ENCODE measurements around the gene NAGA.
A peak's percentile ranks its signal among the peaks of the same experiment; 100 is the strongest.

The NAGA gene

DNA sequence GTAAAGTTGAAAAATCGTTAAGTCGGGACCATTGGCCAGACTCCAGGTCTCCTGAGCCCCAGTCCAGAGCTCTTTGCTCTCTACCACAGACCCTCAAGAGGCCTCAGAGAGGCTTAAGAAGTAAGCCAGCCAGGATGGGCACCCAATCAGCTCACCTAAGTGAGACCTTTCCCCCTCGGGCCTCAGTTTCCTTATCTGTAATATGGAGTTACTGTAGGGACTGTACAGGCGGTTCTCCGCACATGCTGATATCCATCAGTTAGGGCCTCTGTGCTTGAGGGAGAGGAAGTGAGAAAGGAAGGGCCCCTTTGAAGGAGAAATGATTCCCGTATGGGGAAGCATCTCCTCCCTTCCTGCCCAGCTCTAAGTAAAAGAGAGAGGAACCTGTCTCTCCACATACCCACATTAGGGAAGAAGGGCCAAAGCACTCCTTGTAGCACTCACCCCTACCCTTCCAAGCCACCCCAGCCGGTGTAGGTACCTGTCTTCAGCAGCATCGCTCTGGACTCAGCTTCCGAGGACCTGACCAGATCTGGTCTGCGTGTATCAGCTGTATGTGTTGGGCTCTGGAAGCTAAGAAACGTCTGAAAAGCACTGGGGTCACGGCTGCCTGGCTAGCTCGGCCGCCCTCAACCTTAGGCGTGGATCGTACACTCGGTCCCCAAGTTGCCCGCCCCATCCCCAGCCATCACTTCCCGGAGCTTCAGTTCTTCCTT lies 653 bp downstream of the NAGA start:
- Histone ChIP-seq H3K4me3 (ENCODE audit: low read length) (peak overlapping the region; percentile 97), H3K27me3 (ENCODE audit: control insufficient read depth, low read length) (no peaks in the 10 kb centered on the region), H3F3A (ENCODE audit: control insufficient read depth, insufficient read depth) (0 out of 2 replicates have a peak, but pooled peaks cover 4% of the 10 kb centered on the region), H3K36me3 (ENCODE audit: control insufficient read depth, low read length) (peaks cover 41% of the 10 kb centered on the region), H3K4me2 (ENCODE audit: low read length) (peak overlapping the region; percentile 83), H3K4me1 (ENCODE audit: control insufficient read depth, low read length) (peaks cover 41% of the 10 kb centered on the region), H3K79me2 (ENCODE audit: control insufficient read depth, low read length) (peaks cover 26% of the 10 kb centered on the region), H3K9me3 (ENCODE audit: control insufficient read depth, insufficient read depth, low read length) (no peaks in the 10 kb centered on the region), H4K20me1 (ENCODE audit: control insufficient read depth, insufficient read depth, low read depth, low read length) (no peaks in the 10 kb centered on the region), H3K27ac (ENCODE audit: low read depth, low read length) (peak overlapping the region; percentile 78), H3K9me2 (replicated peaks; ENCODE audit: control insufficient read depth, low read length) (no peaks in the 10 kb centered on the region)
- TF ChIP-seq EZH2phosphoT487 (IDR thresholded peaks at IDR 0.05; ENCODE audit: borderline replicate concordance, low read length) = no peak
- TF ChIP-seq, protein P1, sequence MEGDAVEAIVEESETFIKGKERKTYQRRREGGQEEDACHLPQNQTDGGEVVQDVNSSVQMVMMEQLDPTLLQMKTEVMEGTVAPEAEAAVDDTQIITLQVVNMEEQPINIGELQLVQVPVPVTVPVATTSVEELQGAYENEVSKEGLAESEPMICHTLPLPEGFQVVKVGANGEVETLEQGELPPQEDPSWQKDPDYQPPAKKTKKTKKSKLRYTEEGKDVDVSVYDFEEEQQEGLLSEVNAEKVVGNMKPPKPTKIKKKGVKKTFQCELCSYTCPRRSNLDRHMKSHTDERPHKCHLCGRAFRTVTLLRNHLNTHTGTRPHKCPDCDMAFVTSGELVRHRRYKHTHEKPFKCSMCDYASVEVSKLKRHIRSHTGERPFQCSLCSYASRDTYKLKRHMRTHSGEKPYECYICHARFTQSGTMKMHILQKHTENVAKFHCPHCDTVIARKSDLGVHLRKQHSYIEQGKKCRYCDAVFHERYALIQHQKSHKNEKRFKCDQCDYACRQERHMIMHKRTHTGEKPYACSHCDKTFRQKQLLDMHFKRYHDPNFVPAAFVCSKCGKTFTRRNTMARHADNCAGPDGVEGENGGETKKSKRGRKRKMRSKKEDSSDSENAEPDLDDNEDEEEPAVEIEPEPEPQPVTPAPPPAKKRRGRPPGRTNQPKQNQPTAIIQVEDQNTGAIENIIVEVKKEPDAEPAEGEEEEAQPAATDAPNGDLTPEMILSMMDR (IDR thresholded peaks at IDR 0.05; ENCODE audit: low read depth, low read length, poor library complexity, severe bottlenecking) = no peak

DNA sequence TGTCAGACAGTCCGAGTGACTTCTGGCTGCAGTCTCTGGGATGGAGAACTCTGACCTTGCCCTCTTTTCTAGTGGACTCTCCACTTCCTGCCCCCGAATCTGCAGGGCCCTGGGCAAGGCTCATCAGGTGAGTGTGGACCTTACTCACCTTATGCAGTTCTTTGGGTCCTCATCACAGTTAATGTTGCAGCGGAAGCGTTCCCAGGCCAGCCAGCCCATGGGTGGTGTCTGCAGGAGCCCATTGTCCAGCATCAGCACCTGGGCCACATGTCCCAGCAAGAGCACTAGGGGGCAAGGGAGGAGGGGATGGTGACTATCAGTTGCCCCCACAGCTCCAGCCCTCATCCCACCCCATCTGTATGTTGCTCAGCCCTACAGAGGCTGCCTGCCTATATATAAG lies 2.3 kb downstream of the NAGA start:
- H3K4me3 ChIP-seq (ENCODE audit: low read length) = no peak overlapping the region
- peaks cover 26% of the 10 kb centered on the region for H3K4me1 ChIP-seq (ENCODE audit: control insufficient read depth, low read length)
- H3K36me3 ChIP-seq (ENCODE audit: control insufficient read depth, low read length) = peaks cover 46% of the 10 kb centered on the region
- no peak for TF ChIP-seq EZH2phosphoT487 (IDR thresholded peaks at IDR 0.05; ENCODE audit: borderline replicate concordance, low read length)
- TF ChIP-seq, protein P1 (IDR thresholded peaks at IDR 0.05; ENCODE audit: low read depth, low read length, poor library complexity, severe bottlenecking) = no peak
- no peak overlapping the region for H3K27ac ChIP-seq (ENCODE audit: low read depth, low read length)
- peaks cover 26% of the 10 kb centered on the region for H3K79me2 ChIP-seq (ENCODE audit: control insufficient read depth, low read length)
- no peaks in the 10 kb centered on the region for H3K9me2 ChIP-seq (replicated peaks; ENCODE audit: control insufficient read depth, low read length)
- no peaks in the 10 kb centered on the region for H4K20me1 ChIP-seq (ENCODE audit: control insufficient read depth, insufficient read depth, low read depth, low read length)
- no peaks in the 10 kb centered on the region for H3K27me3 ChIP-seq (ENCODE audit: control insufficient read depth, low read length)
- H3F3A ChIP-seq (ENCODE audit: control insufficient read depth, insufficient read depth) = 0 out of 2 replicates have a peak, but pooled peaks cover 3% of the 10 kb centered on the region
- no peaks in the 10 kb centered on the region for H3K9me3 ChIP-seq (ENCODE audit: control insufficient read depth, insufficient read depth, low read length)
- H3K4me2 ChIP-seq (ENCODE audit: low read length) = no peak overlapping the region

DNA sequence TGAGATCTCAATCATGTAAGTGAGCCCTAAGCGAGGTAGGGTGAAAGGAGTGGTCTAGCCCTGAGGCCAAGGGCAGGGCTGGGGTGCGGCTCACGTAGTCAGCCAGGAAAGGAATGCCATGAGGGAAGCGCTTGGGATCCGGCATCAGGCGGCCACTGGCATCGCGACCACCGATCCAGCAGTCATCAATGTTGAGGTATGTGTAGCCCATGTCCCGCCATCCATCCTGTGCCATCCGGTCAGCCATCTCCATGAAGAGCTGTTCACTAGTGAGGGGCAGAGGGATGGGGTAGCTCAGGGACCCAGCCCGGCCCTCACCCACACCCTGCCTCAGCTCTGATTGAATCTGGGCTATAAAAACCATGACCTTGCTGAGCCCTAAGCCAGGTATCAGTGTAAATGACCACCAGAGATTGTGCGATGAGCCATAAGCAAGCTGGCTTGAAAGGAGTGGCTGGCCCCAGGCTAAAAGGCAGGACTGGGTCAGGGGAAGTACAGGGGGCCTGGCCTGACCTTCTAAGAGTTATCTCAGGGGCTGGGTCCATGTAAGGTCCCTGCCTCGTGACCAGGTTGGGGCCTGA lies 2.9 kb downstream of the NAGA start:
- H3F3A ChIP-seq (ENCODE audit: control insufficient read depth, insufficient read depth) = no peaks in the 10 kb centered on the region
- H3K27ac ChIP-seq (ENCODE audit: low read depth, low read length) = no peak overlapping the region
- no peak for TF ChIP-seq EZH2phosphoT487 (IDR thresholded peaks at IDR 0.05; ENCODE audit: borderline replicate concordance, low read length)
- TF ChIP-seq, protein P1 (IDR thresholded peaks at IDR 0.05; ENCODE audit: low read depth, low read length, poor library complexity, severe bottlenecking) = no peak
- peaks cover 26% of the 10 kb centered on the region for H3K79me2 ChIP-seq (ENCODE audit: control insufficient read depth, low read length)
- no peak overlapping the region for H3K4me3 ChIP-seq (ENCODE audit: low read length)
- H3K4me1 ChIP-seq (ENCODE audit: control insufficient read depth, low read length) = peaks cover 26% of the 10 kb centered on the region
- H3K4me2 ChIP-seq (ENCODE audit: low read length) = no peak overlapping the region
- no peaks in the 10 kb centered on the region for H4K20me1 ChIP-seq (ENCODE audit: control insufficient read depth, insufficient read depth, low read depth, low read length)
- no peaks in the 10 kb centered on the region for H3K9me2 ChIP-seq (replicated peaks; ENCODE audit: control insufficient read depth, low read length)
- H3K36me3 ChIP-seq (ENCODE audit: control insufficient read depth, low read length) = peaks cover 51% of the 10 kb centered on the region
- no peaks in the 10 kb centered on the region for H3K27me3 ChIP-seq (ENCODE audit: control insufficient read depth, low read length)
- no peaks in the 10 kb centered on the region for H3K9me3 ChIP-seq (ENCODE audit: control insufficient read depth, insufficient read depth, low read length)

Measured in DOHH2 (cell line).